ENCODE measurements around the gene ABHD2.

The ABHD2 gene

DNA sequence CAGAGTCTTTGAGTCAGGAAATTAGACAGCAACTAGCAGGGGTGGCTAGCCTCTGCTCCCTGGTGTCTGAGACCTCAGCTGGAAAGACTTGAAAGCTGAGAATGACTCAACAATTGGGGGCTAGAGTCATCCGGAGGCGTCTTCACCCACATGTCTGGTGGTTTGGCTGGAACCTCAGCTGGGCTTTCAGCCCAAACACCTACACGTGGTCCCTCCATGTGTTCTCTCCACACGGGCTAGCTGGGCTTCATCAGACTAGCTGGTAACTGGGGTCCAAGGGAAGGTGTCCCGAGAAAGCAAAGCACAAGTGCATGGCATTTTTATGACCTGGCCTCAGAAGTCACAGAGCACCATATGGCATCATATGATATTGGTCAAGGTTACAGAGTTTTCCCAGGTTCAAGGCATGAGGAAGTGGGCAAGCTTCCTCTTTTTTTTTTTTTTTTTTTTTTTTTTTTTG, 19.9 kb upstream of the ABHD2 start:
- no peak overlapping the region for H3K4me2 ChIP-seq (ENCODE audit: insufficient read depth, low read length)
- H3K36me3 ChIP-seq (ENCODE audit: insufficient read depth, low read length), result no peaks in the 10 kb centered on the region

GRCh38 chr15:89070197-89071124, 17.8 kb upstream of the ABHD2 start:
- Histone ChIP-seq H2AFZ (ENCODE audit: low read depth, low read length) (no peak overlapping the region), H3K36me3 (ENCODE audit: insufficient read depth, low read length) (no peaks in the 10 kb centered on the region), H3K9me3 (ENCODE audit: insufficient read depth, low read length, severe bottlenecking) (peaks cover 20% of the 10 kb centered on the region), H3K27me3 (ENCODE audit: insufficient read depth, low read length, poor library complexity) (no peaks in the 10 kb centered on the region), H3K4me1 (ENCODE audit: insufficient read depth, low read length) (no peaks in the 10 kb centered on the region), H3K79me2 (ENCODE audit: insufficient read depth, low read length) (no peaks in the 10 kb centered on the region), H3K4me2 (ENCODE audit: insufficient read depth, low read length) (no peak overlapping the region), H3K9ac (ENCODE audit: low read depth, low read length) (no peak overlapping the region), H3K4me3 (ENCODE audit: low read depth in 1 of 2, low read length in 2 of 2) (no peak overlapping the region), H3K27ac (ENCODE audit: low read length) (no peak overlapping the region), H4K20me1 (ENCODE audit: insufficient read depth, low read length) (no peaks in the 10 kb centered on the region)
- no peak for TF ChIP-seq CTCF (IDR thresholded peaks at IDR 0.05; ENCODE audit: borderline replicate concordance, extremely low read depth, low read length, poor library complexity, severe bottlenecking)
- no peak for TF ChIP-seq EZH2 (IDR thresholded peaks at IDR 0.05; ENCODE audit: borderline replicate concordance, low read depth, low read length, severe bottlenecking)
- DNase-seq (no peak), ATAC-seq (ENCODE audit: insufficient read depth, low read depth) (no peak)

More for the DNA sequence above, 19.9 kb upstream of the ABHD2 start:
- Histone ChIP-seq H2AFZ (ENCODE audit: low read depth, low read length) (no peak overlapping the region), H4K20me1 (ENCODE audit: insufficient read depth, low read length) (no peaks in the 10 kb centered on the region), H3K79me2 (ENCODE audit: insufficient read depth, low read length) (no peaks in the 10 kb centered on the region), H3K27ac (ENCODE audit: low read length) (no peak overlapping the region), H3K4me3 (ENCODE audit: low read depth in 1 of 2, low read length in 2 of 2) (no peak overlapping the region), H3K9ac (ENCODE audit: low read depth, low read length) (no peak overlapping the region), H3K4me1 (ENCODE audit: insufficient read depth, low read length) (no peaks in the 10 kb centered on the region), H3K9me3 (ENCODE audit: insufficient read depth, low read length, severe bottlenecking) (peaks cover 20% of the 10 kb centered on the region), H3K27me3 (ENCODE audit: insufficient read depth, low read length, poor library complexity) (no peaks in the 10 kb centered on the region)
- DNase-seq (no peak), ATAC-seq (ENCODE audit: insufficient read depth, low read depth) (no peak)
- TF ChIP-seq EZH2 (IDR thresholded peaks at IDR 0.05; ENCODE audit: borderline replicate concordance, low read depth, low read length, severe bottlenecking) (no peak), CTCF (IDR thresholded peaks at IDR 0.05; ENCODE audit: borderline replicate concordance, extremely low read depth, low read length, poor library complexity, severe bottlenecking) (no peak)

GRCh38 chr15:89071471-89071870, 16.8 kb upstream of the ABHD2 start:
- no peak overlapping the region for H2AFZ ChIP-seq (ENCODE audit: low read depth, low read length)

More at GRCh38 chr15:89071471-89071870, 16.8 kb upstream of the ABHD2 start:
- no peak for DNase-seq
- H3K27ac ChIP-seq (ENCODE audit: low read length), result no peak overlapping the region
- TF ChIP-seq CTCF (IDR thresholded peaks at IDR 0.05; ENCODE audit: borderline replicate concordance, extremely low read depth, low read length, poor library complexity, severe bottlenecking), result no peak
- TF ChIP-seq EZH2 (IDR thresholded peaks at IDR 0.05; ENCODE audit: borderline replicate concordance, low read depth, low read length, severe bottlenecking), result no peak
- no peaks in the 10 kb centered on the region for H3K4me1 ChIP-seq (ENCODE audit: insufficient read depth, low read length)
- H3K9ac ChIP-seq (ENCODE audit: low read depth, low read length), result no peak overlapping the region
- peaks cover 16% of the 10 kb centered on the region for H3K9me3 ChIP-seq (ENCODE audit: insufficient read depth, low read length, severe bottlenecking)
- no peaks in the 10 kb centered on the region for H3K27me3 ChIP-seq (ENCODE audit: insufficient read depth, low read length, poor library complexity)
- ATAC-seq (ENCODE audit: insufficient read depth, low read depth), result no peak
- H3K4me2 ChIP-seq (ENCODE audit: insufficient read depth, low read length), result no peak overlapping the region
- H3K79me2 ChIP-seq (ENCODE audit: insufficient read depth, low read length), result no peaks in the 10 kb centered on the region
- H4K20me1 ChIP-seq (ENCODE audit: insufficient read depth, low read length), result no peaks in the 10 kb centered on the region
- H3K4me3 ChIP-seq (ENCODE audit: low read depth in 1 of 2, low read length in 2 of 2), result no peak overlapping the region
- H3K36me3 ChIP-seq (ENCODE audit: insufficient read depth, low read length), result no peaks in the 10 kb centered on the region

Measured in DND-41 (cell line).